ENCODE results near the gene CNBD2. TPM values are rescaled to one million over a fixed set of nuclear protein-coding genes. Genes with fewer than 3 reads are reported as not detected.
A peak's percentile ranks its signal among the peaks of the same experiment; 100 is the strongest.

CNBD2 gene
- total and polyA plus RNA-seq, 2 experiments from 2014 or later: 1.7 to 6.6 TPM

- 44 to 53% methylated on average over 4 of the region's 4 CpGs for WGBS, 2 experiments (ENCODE audit: low coverage in 1 of 2, low lambda C conversion rate in 2 of 2, missing lambda C conversion rate in 2 of 2)
- H3F3A ChIP-seq (ENCODE audit: insufficient read depth): no peaks in the 10 kb centered on the region
- H3K9me2 ChIP-seq (ENCODE audit: insufficient read depth): no peaks in the 10 kb centered on the region
- peaks cover 6% of the 10 kb centered on the region for H3K79me2 ChIP-seq (ENCODE audit: insufficient read depth)
- in situ Hi-C loops (cut with MboI): no loop called here
- no peak overlapping the region for H3K4me3 ChIP-seq
- TF ChIP-seq EZH2 (IDR thresholded peaks at IDR 0.05; ENCODE audit: insufficient read depth, poor library complexity, severe bottlenecking) (no peak), EZH2phosphoT487 (IDR thresholded peaks at IDR 0.05; ENCODE audit: insufficient read depth, low read depth) (no peak)
- H3K4me2 ChIP-seq (ENCODE audit: unreplicated experiment): no peak overlapping the region
- no peaks in the 10 kb centered on the region for H4K20me1 ChIP-seq (ENCODE audit: insufficient read depth)
- no peaks in the 10 kb centered on the region for H3K9me3 ChIP-seq (ENCODE audit: low read depth)
- H3K4me1 ChIP-seq (ENCODE audit: insufficient read depth): peaks cover 5% of the 10 kb centered on the region; the same call in 1 of the 2 replicates
- H3K36me3 ChIP-seq (ENCODE audit: low read depth): no peaks in the 10 kb centered on the region
- H3K27ac ChIP-seq: no peak overlapping the region
- H3K9ac ChIP-seq: no peak overlapping the region
- H3K27me3 ChIP-seq (replicated peaks; ENCODE audit: insufficient read depth): no peaks in the 10 kb centered on the region
- no peak for DNase-seq
- no peak overlapping the region for H2AFZ ChIP-seq
These were observed 86.8 kb downstream of the CNBD2 start for GRCh38 chr20:36055145-36055544.

GRCh38 chr20:36060676-36061075, 92.3 kb downstream of the CNBD2 start:
- Histone ChIP-seq H3K4me3 (no peak overlapping the region), H3K27me3 (replicated peaks; ENCODE audit: insufficient read depth) (no peaks in the 10 kb centered on the region), H4K20me1 (ENCODE audit: insufficient read depth) (no peaks in the 10 kb centered on the region), H3K36me3 (ENCODE audit: low read depth) (no peaks in the 10 kb centered on the region), H3K27ac (no peak overlapping the region), H3K79me2 (ENCODE audit: insufficient read depth) (no peaks in the 10 kb centered on the region), H3K9ac (no peak overlapping the region), H3K9me3 (ENCODE audit: low read depth) (no peaks in the 10 kb centered on the region), H3K4me2 (ENCODE audit: unreplicated experiment) (no peak overlapping the region), H3F3A (ENCODE audit: insufficient read depth) (peaks cover 21% of the 10 kb centered on the region), H3K4me1 (ENCODE audit: insufficient read depth) (peaks cover 10% of the 10 kb centered on the region; the same call in 1 of the 2 replicates), H2AFZ (no peak overlapping the region), H3K9me2 (ENCODE audit: insufficient read depth) (no peaks in the 10 kb centered on the region)
- TF ChIP-seq EZH2phosphoT487 (IDR thresholded peaks at IDR 0.05; ENCODE audit: insufficient read depth, low read depth): no peak
- TF ChIP-seq EZH2 (IDR thresholded peaks at IDR 0.05; ENCODE audit: insufficient read depth, poor library complexity, severe bottlenecking): no peak
- no peak for DNase-seq
- 93 to 100% methylated on average over 1 of the region's 1 CpG for WGBS, 2 experiments (ENCODE audit: low coverage in 1 of 2, low lambda C conversion rate in 2 of 2, missing lambda C conversion rate in 2 of 2)
- in situ Hi-C loops (cut with MboI): no loop called here

- H3K9me3 ChIP-seq (ENCODE audit: low read depth): no peaks in the 10 kb centered on the region
- no peaks in the 10 kb centered on the region for H3K27me3 ChIP-seq (replicated peaks; ENCODE audit: insufficient read depth)
- peak; percentile 12 for DNase-seq
- no peak for TF ChIP-seq EZH2 (IDR thresholded peaks at IDR 0.05; ENCODE audit: insufficient read depth, poor library complexity, severe bottlenecking)
- no peak for TF ChIP-seq EZH2phosphoT487 (IDR thresholded peaks at IDR 0.05; ENCODE audit: insufficient read depth, low read depth)
- H3K36me3 ChIP-seq (ENCODE audit: low read depth): no peaks in the 10 kb centered on the region
- H3K79me2 ChIP-seq (ENCODE audit: insufficient read depth): no peaks in the 10 kb centered on the region
- H4K20me1 ChIP-seq (ENCODE audit: insufficient read depth): no peaks in the 10 kb centered on the region
- no peaks in the 10 kb centered on the region for H3K9me2 ChIP-seq (ENCODE audit: insufficient read depth)
- 27 to 39% methylated on average over 1 of the region's 1 CpG for WGBS, 2 experiments (ENCODE audit: low coverage in 1 of 2, low lambda C conversion rate in 2 of 2, missing lambda C conversion rate in 2 of 2)
- H3K9ac ChIP-seq: no peak overlapping the region
- in situ Hi-C loops (cut with MboI): no loop called here
- H3K27ac ChIP-seq: no peak overlapping the region
- H3K4me2 ChIP-seq (ENCODE audit: unreplicated experiment): no peak overlapping the region
- no peak overlapping the region for H2AFZ ChIP-seq
- H3F3A ChIP-seq (ENCODE audit: insufficient read depth): peaks cover 21% of the 10 kb centered on the region
- H3K4me1 ChIP-seq (ENCODE audit: insufficient read depth): peaks cover 10% of the 10 kb centered on the region; the same call in 1 of the 2 replicates
- H3K4me3 ChIP-seq: no peak overlapping the region
These were observed 93.4 kb downstream of the CNBD2 start for GRCh38 chr20:36061754-36062153.

GRCh38 chr20:36062799-36063198, 94.4 kb downstream of the CNBD2 start:
- Histone ChIP-seq H3K9me3 (ENCODE audit: low read depth) (no peaks in the 10 kb centered on the region), H3K4me1 (ENCODE audit: insufficient read depth) (peaks cover 10% of the 10 kb centered on the region; the same call in 1 of the 2 replicates), H3K4me2 (ENCODE audit: unreplicated experiment) (no peak overlapping the region), H3K9ac (no peak overlapping the region), H2AFZ (no peak overlapping the region), H3K36me3 (ENCODE audit: low read depth) (no peaks in the 10 kb centered on the region), H3K79me2 (ENCODE audit: insufficient read depth) (no peaks in the 10 kb centered on the region), H3K27me3 (replicated peaks; ENCODE audit: insufficient read depth) (no peaks in the 10 kb centered on the region), H3K27ac (no peak overlapping the region), H3F3A (ENCODE audit: insufficient read depth) (peaks cover 21% of the 10 kb centered on the region), H4K20me1 (ENCODE audit: insufficient read depth) (no peaks in the 10 kb centered on the region), H3K9me2 (ENCODE audit: insufficient read depth) (no peaks in the 10 kb centered on the region), H3K4me3 (no peak overlapping the region)
- TF ChIP-seq EZH2 (IDR thresholded peaks at IDR 0.05; ENCODE audit: insufficient read depth, poor library complexity, severe bottlenecking) (no peak), EZH2phosphoT487 (IDR thresholded peaks at IDR 0.05; ENCODE audit: insufficient read depth, low read depth) (no peak)
- peak; percentile 87 for DNase-seq
- WGBS, 2 experiments (ENCODE audit: low coverage in 1 of 2, low lambda C conversion rate in 2 of 2, missing lambda C conversion rate in 2 of 2): 21 to 25% methylated on average over 1 of the region's 1 CpG
- in situ Hi-C loops (cut with MboI): no loop called here

Measured in GM23248 (cell line).